CD4-positive, alpha-beta memory T cell (primary cell): ENCODE measurements around the gene COL27A1. TPM values are rescaled to one million over a fixed set of nuclear protein-coding genes. Genes with fewer than 3 reads are reported as not detected.

Experiments used
- CTCF ChIA-PET: fragments of 350-600 bp; sonication (Branson Sonifier 250); formaldehyde crosslinking; loops from one replicate; lab custom pipeline; 2021; ENCODE audit warnings: inconsistent platforms; ENCODE audit not compliant: partially characterized antibody; lab: Charles Lee
- POLR2A ChIA-PET: fragments of 350-600 bp; sonication (Branson Sonifier 250); formaldehyde crosslinking; loops from one replicate; lab custom pipeline; 2021; ENCODE audit not compliant: partially characterized antibody; lab: Charles Lee
- DNase-seq, 5 donors: peaks; one replicate each; pipeline versions ENCODE4 v3.0.0 to v3.0.0-alpha.2; 2020 to 2022; ENCODE audit warnings: mixed read lengths in 1 of 5
- H3K27ac ChIP-seq: one replicate; pipeline ENCODE4 v1.7.0; 2013; ENCODE audit warnings: low read depth, low read length
- H3K27me3 ChIP-seq: 2 replicates; pipeline ENCODE4 v1.7.0; 2013; ENCODE audit warnings: mild to moderate bottlenecking, low read length, moderate library complexity; ENCODE audit not compliant: insufficient read depth
- H3K36me3 ChIP-seq: 2 replicates; pipeline ENCODE4 v1.7.0; 2013; ENCODE audit warnings: mild to moderate bottlenecking, low read length, moderate library complexity; ENCODE audit not compliant: insufficient read depth
- H3K4me1 ChIP-seq: 2 replicates; pipeline ENCODE4 v1.7.0; 2013; ENCODE audit warnings: mild to moderate bottlenecking, low read length, moderate library complexity; ENCODE audit not compliant: insufficient read depth
- H3K4me3 ChIP-seq, 2 donors: one replicate each; pipeline ENCODE4 v1.7.0; 2013; ENCODE audit warnings: low read length in 2 of 2, mild to moderate bottlenecking in 1 of 2
- H3K9me3 ChIP-seq, 2 donors: one replicate each; pipeline ENCODE4 v1.7.0; 2013; ENCODE audit warnings: low read length in 2 of 2, control low read depth in 1 of 2; ENCODE audit not compliant: control insufficient read depth in 1 of 2
- H3K27ac Mint-ChIP-seq, 7 donors: one replicate each; pipeline ENCODE4 v1.8.0; 2020 to 2021; ENCODE audit warnings: mixed read lengths in 7 of 7, mild to moderate bottlenecking in 6 of 7, inconsistent platforms in 3 of 7, moderate library complexity in 3 of 7
- H3K27me3 Mint-ChIP-seq, 2 donors: one replicate each; pipeline ENCODE4 v1.8.0; 2020 to 2021; ENCODE audit warnings: mixed read lengths in 2 of 2
- H3K36me3 Mint-ChIP-seq, 2 donors: one replicate each; pipeline ENCODE4 v1.8.0; 2020 to 2021; ENCODE audit warnings: mixed read lengths in 2 of 2, inconsistent platforms in 1 of 2, mild to moderate bottlenecking in 1 of 2
- H3K4me1 Mint-ChIP-seq, 4 donors: one replicate each; pipeline ENCODE4 v1.8.0; 2020 to 2021; ENCODE audit warnings: mixed read lengths in 4 of 4, mild to moderate bottlenecking in 1 of 4
- H3K4me3 Mint-ChIP-seq, 8 donors: one replicate each; pipeline ENCODE4 v1.8.0; 2020 to 2021; ENCODE audit warnings: mixed read lengths in 8 of 8, mild to moderate bottlenecking in 7 of 8, moderate library complexity in 6 of 8, inconsistent platforms in 3 of 8
- H3K9me3 Mint-ChIP-seq, 8 donors: one replicate each; pipeline ENCODE4 v1.8.0; 2020 to 2021; ENCODE audit warnings: mixed read lengths in 8 of 8, mild to moderate bottlenecking in 5 of 8, inconsistent platforms in 3 of 8, moderate library complexity in 1 of 8
- intact Hi-C: fragments of 100-400 bp; cut with micrococcal nuclease; formaldehyde crosslinking; loops from one replicate; pipeline ENCODE4 v1.15.1; 2023
- polyA plus RNA-seq, 2 donors: library from polyadenylated mRNA; unstranded; fragments of 300-500 nt; fragmentation: Illumina TruSeq; gene quantifications; one replicate each; pipeline ENCODE4 v1.2.3, GENCODE V29; 2021
- total RNA-seq, 2 experiments: library from RNA; stranded (reverse); gene quantifications; one replicate each; pipeline ENCODE4 v1.2.3, GENCODE V29; 2021

COL27A1 gene
- total and polyA plus RNA-seq, 4 experiments from 2014 or later, result 1.3 TPM; not detected in 2

GRCh38 chr9:114196979-114197622, 41.8 kb downstream of the COL27A1 start:
- H3K36me3 ChIP-seq, result no peaks in the 10 kb centered on the region
- H3K9me3 ChIP-seq, result no peaks in the 10 kb centered on the region
- no peak overlapping the region for H3K4me3 Mint-ChIP-seq
- H3K27me3 Mint-ChIP-seq, result peaks cover 0 to 6% of the 10 kb centered on the region in 2 donors
- no peaks in the 10 kb centered on the region for H3K36me3 Mint-ChIP-seq
- CTCF ChIA-PET, result interaction anchor here (2.4 kb wide), 1 partner anchor 42 kb away, joined by 6 read pairs; the partner anchor contains the start of gene COL27A1
- no peaks in the 10 kb centered on the region for H3K4me1 Mint-ChIP-seq
- no peaks in the 10 kb centered on the region for H3K4me1 ChIP-seq
- intact Hi-C loops, result no loop called here
- peak overlapping the region in 1 of 7 donors; percentile 30 for H3K27ac Mint-ChIP-seq
- no peak overlapping the region for H3K27ac ChIP-seq
- H3K9me3 Mint-ChIP-seq, result no peaks in the 10 kb centered on the region
- DNase-seq, result no peak
- no peaks in the 10 kb centered on the region for H3K27me3 ChIP-seq
- POLR2A ChIA-PET, result no interaction called here
- H3K4me3 ChIP-seq, result no peak overlapping the region

GRCh38 chr9:114198249-114199040, 43.1 kb downstream of the COL27A1 start:
- H3K4me1 Mint-ChIP-seq, result no peaks in the 10 kb centered on the region
- no peak overlapping the region for H3K4me3 ChIP-seq
- H3K27me3 Mint-ChIP-seq, result peaks cover 0 to 6% of the 10 kb centered on the region in 2 donors
- H3K27me3 ChIP-seq, result no peaks in the 10 kb centered on the region
- H3K4me3 Mint-ChIP-seq, result no peak overlapping the region
- H3K9me3 Mint-ChIP-seq, result no peaks in the 10 kb centered on the region
- H3K36me3 ChIP-seq, result no peaks in the 10 kb centered on the region
- no peak overlapping the region for H3K27ac Mint-ChIP-seq
- DNase-seq, result no peak
- ChIA-PET CTCF (interaction anchor here (2.4 kb wide), 1 partner anchor 43 kb away, joined by 6 read pairs; the partner anchor contains the start of gene COL27A1), POLR2A (no interaction called here)
- H3K27ac ChIP-seq, result no peak overlapping the region
- H3K9me3 ChIP-seq, result no peaks in the 10 kb centered on the region
- intact Hi-C loops, result no loop called here
- H3K36me3 Mint-ChIP-seq, result no peaks in the 10 kb centered on the region
- no peaks in the 10 kb centered on the region for H3K4me1 ChIP-seq

DNA sequence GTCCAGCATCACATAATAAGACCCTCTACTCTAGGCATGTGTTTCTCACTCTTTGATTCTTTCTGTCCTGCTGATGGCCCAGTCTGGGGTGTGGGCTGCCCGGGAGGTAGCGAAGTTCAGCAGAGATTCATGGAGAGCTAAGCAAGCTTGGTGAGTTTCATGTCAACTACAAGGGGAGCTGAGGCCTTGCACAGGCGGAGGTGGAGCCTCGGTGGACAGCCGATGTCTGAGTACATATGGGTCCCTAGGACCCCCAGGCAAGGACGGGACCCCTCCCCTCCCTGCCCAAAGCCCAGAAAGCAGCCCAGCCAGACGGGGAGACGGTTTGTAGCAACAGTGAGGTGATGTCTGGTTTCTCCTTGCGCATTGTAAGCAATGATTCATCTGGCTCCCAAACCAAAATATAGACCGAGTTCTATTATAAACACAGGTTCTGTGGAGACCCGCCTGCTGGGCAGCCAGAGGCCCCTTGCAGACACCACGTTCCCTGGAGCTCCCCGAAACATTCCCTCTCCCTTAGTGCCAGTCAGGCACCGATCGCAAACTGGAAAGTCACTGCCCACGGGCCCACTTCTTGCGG, 45.5 kb downstream of the COL27A1 start:
- H3K27me3 Mint-ChIP-seq, result no peaks in the 10 kb centered on the region
- CTCF ChIA-PET, result no interaction called here
- H3K4me3 Mint-ChIP-seq, result no peak overlapping the region
- no peak for DNase-seq
- no peaks in the 10 kb centered on the region for H3K9me3 Mint-ChIP-seq
- Histone ChIP-seq H3K27me3 (no peaks in the 10 kb centered on the region), H3K4me3 (no peak overlapping the region), H3K9me3 (no peaks in the 10 kb centered on the region), H3K27ac (no peak overlapping the region), H3K4me1 (no peaks in the 10 kb centered on the region), H3K36me3 (no peaks in the 10 kb centered on the region)
- H3K4me1 Mint-ChIP-seq, result no peaks in the 10 kb centered on the region
- intact Hi-C loops, result no loop called here
- H3K27ac Mint-ChIP-seq, result no peak overlapping the region
- no peaks in the 10 kb centered on the region for H3K36me3 Mint-ChIP-seq
- POLR2A ChIA-PET, result no interaction called here

- Mint-ChIP-seq H3K27me3 (no peaks in the 10 kb centered on the region), H3K4me1 (no peaks in the 10 kb centered on the region)
- CTCF ChIA-PET, result no interaction called here
Measured at GRCh38 chr9:114202396-114202795, 47.1 kb downstream of the COL27A1 start.

GRCh38 chr9:114202849-114203248, 47.5 kb downstream of the COL27A1 start:
- Mint-ChIP-seq H3K4me1 (no peaks in the 10 kb centered on the region), H3K27me3 (no peaks in the 10 kb centered on the region), H3K9me3 (no peaks in the 10 kb centered on the region), H3K36me3 (no peaks in the 10 kb centered on the region), H3K27ac (no peak overlapping the region), H3K4me3 (no peak overlapping the region)
- intact Hi-C loops, result no loop called here
- ChIA-PET POLR2A (no interaction called here), CTCF (no interaction called here)
- Histone ChIP-seq H3K9me3 (no peaks in the 10 kb centered on the region), H3K27me3 (no peaks in the 10 kb centered on the region), H3K4me3 (no peak overlapping the region), H3K27ac (no peak overlapping the region), H3K4me1 (no peaks in the 10 kb centered on the region), H3K36me3 (no peaks in the 10 kb centered on the region)
- no peak for DNase-seq

More at GRCh38 chr9:114202396-114202795, 47.1 kb downstream of the COL27A1 start:
- H3K4me3 ChIP-seq, result no peak overlapping the region
- Mint-ChIP-seq H3K9me3 (no peaks in the 10 kb centered on the region), H3K36me3 (no peaks in the 10 kb centered on the region), H3K4me3 (no peak overlapping the region), H3K27ac (no peak overlapping the region)
- no peak overlapping the region for H3K27ac ChIP-seq
- POLR2A ChIA-PET, result no interaction called here
- H3K27me3 ChIP-seq, result no peaks in the 10 kb centered on the region
- intact Hi-C loops, result no loop called here
- DNase-seq, result no peak
- H3K9me3 ChIP-seq, result no peaks in the 10 kb centered on the region
- H3K4me1 ChIP-seq, result no peaks in the 10 kb centered on the region
- no peaks in the 10 kb centered on the region for H3K36me3 ChIP-seq

DNA sequence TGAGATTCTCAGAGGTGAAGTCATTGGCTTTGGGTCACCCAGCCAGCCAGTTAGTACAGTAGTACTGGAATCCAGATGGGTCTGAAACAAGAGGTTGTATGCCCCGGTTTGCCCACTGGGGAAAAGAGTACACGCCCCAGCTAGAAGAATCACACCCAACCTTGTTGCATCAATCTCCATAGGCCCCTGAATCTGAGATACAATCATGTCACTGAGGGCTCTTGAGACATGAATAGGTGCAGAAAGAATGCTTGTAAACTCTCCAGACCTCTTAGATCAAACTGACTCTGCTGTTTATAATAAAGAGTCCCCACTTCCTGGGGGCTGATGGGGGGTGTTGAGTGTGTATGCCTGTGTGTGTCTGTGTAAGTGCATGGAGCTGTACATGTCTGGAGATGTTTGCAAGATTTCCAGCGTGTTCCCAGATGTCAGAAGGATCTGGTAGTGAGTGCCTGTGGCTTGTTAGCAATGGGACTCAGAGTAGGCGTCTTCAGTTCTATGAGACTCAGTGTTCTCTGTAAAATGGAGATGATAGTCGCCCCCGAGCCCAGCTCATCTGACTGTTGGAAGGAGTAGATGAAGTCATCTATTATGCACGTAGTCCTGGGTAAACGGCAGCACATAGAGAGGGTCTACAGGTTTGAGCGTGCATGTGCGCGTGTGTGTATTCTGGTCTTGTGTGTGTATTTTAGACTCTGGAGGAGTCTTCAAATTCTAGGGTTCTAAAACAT, 48.2 kb downstream of the COL27A1 start:
- no peak overlapping the region for H3K27ac Mint-ChIP-seq
- no peaks in the 10 kb centered on the region for H3K36me3 Mint-ChIP-seq
- H3K9me3 ChIP-seq, result no peaks in the 10 kb centered on the region
- ChIA-PET CTCF (no interaction called here), POLR2A (no interaction called here)
- no peaks in the 10 kb centered on the region for H3K36me3 ChIP-seq
- no peaks in the 10 kb centered on the region for H3K4me1 Mint-ChIP-seq
- no peaks in the 10 kb centered on the region for H3K27me3 Mint-ChIP-seq
- H3K4me3 Mint-ChIP-seq, result no peak overlapping the region
- H3K9me3 Mint-ChIP-seq, result no peaks in the 10 kb centered on the region
- DNase-seq, result no peak
- no peak overlapping the region for H3K4me3 ChIP-seq
- no peaks in the 10 kb centered on the region for H3K4me1 ChIP-seq
- H3K27me3 ChIP-seq, result no peaks in the 10 kb centered on the region
- H3K27ac ChIP-seq, result no peak overlapping the region
- intact Hi-C loops, result no loop called here

DNA sequence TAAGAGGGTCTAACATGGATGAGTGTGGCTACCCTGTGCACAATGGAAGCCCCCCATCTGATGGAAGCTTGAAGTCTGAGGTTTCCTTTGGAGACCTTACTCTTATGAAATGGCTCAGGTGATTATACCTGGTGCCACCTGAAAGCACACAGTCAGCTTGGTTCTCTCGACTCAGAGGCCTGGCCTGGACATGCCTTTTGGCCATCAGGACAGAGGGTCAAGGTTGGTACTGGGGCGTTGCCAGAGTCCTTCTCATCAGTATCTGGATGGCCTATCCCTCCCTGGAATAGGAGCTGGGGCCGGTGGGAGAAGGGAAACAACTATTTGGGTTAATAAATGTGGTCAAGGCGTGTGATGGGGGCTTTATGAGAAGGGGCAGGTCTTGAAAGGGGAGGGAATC, 48.9 kb downstream of the COL27A1 start:
- Histone ChIP-seq H3K4me3 (no peak overlapping the region), H3K4me1 (no peaks in the 10 kb centered on the region), H3K27ac (no peak overlapping the region), H3K36me3 (no peaks in the 10 kb centered on the region), H3K27me3 (no peaks in the 10 kb centered on the region), H3K9me3 (no peaks in the 10 kb centered on the region)
- no peaks in the 10 kb centered on the region for H3K9me3 Mint-ChIP-seq
- no peak overlapping the region for H3K4me3 Mint-ChIP-seq
- CTCF ChIA-PET, result no interaction called here
- intact Hi-C loops, result no loop called here
- no peak overlapping the region for H3K27ac Mint-ChIP-seq
- no peak for DNase-seq
- no peaks in the 10 kb centered on the region for H3K27me3 Mint-ChIP-seq
- no peaks in the 10 kb centered on the region for H3K36me3 Mint-ChIP-seq
- no peaks in the 10 kb centered on the region for H3K4me1 Mint-ChIP-seq
- POLR2A ChIA-PET, result no interaction called here
